Chondrocyte (in vitro differentiated cells): ENCODE data around the gene MOCS1. TPM values are rescaled to one million over a fixed set of nuclear protein-coding genes. Genes with fewer than 3 reads are reported as not detected.

Source experiments
- DNase-seq: peaks from one replicate; pipeline ENCODE4 v3.0.0; 2021; ENCODE audit warnings: mixed read lengths, low spot score
- H3K27ac Mint-ChIP-seq: one replicate; pipeline ENCODE4 v1.8.0; 2021; ENCODE audit warnings: mild to moderate bottlenecking, moderate library complexity, mixed read lengths; ENCODE audit not compliant: unreplicated experiment
- H3K27me3 Mint-ChIP-seq: 2 replicates; pipeline ENCODE4 v1.8.0; 2021; ENCODE audit warnings: low read depth, mixed read lengths
- H3K36me3 Mint-ChIP-seq: 2 replicates; pipeline ENCODE4 v1.8.0; 2021; ENCODE audit warnings: low read depth, mixed read lengths
- H3K4me1 Mint-ChIP-seq: 2 replicates; pipeline ENCODE4 v1.8.0; 2021; ENCODE audit warnings: low read depth, mild to moderate bottlenecking, mixed read lengths
- H3K4me3 Mint-ChIP-seq: one replicate; pipeline ENCODE4 v1.8.0; 2021; ENCODE audit warnings: mild to moderate bottlenecking, moderate library complexity, mixed read lengths; ENCODE audit not compliant: unreplicated experiment
- H3K9me3 Mint-ChIP-seq: 2 replicates; pipeline ENCODE4 v1.8.0; 2021; ENCODE audit warnings: low read depth, mixed read lengths
- CTCF ChIP-seq: fragments of 200-600 bp; sonication (generic); IDR thresholded peaks from 2 replicates; pipeline ENCODE4 v1.5.0; 2021; ENCODE audit warnings: antibody characterized with exemption, mild to moderate bottlenecking, moderate library complexity
- total RNA-seq: library from RNA; stranded (reverse); gene quantifications from 3 replicates; pipeline ENCODE4 v1.2.1, GENCODE V29; 2021

MOCS1 gene
- total RNA-seq, 1 donor from 2014 or later = 35.2 TPM

GRCh38 chr6:39876826-39877225, 57.4 kb downstream of the MOCS1 start:
- Mint-ChIP-seq H3K4me3 (no peak overlapping the region), H3K27me3 (no peaks in the 10 kb centered on the region), H3K9me3 (no peaks in the 10 kb centered on the region), H3K4me1 (no peaks in the 10 kb centered on the region), H3K27ac (peak overlapping the region; percentile 58), H3K36me3 (peaks cover 60% of the 10 kb centered on the region)
- TF ChIP-seq CTCF = no peak
- DNase-seq = no peak

- Mint-ChIP-seq H3K4me3 (no peak overlapping the region), H3K9me3 (no peaks in the 10 kb centered on the region), H3K36me3 (peaks cover 65% of the 10 kb centered on the region), H3K4me1 (no peaks in the 10 kb centered on the region), H3K27me3 (no peaks in the 10 kb centered on the region), H3K27ac (no peak overlapping the region)
- DNase-seq = no peak
- TF ChIP-seq CTCF = no peak
These were observed 58.2 kb downstream of the MOCS1 start for GRCh38 chr6:39876111-39876510.

GRCh38 chr6:39873439-39873838, 60.8 kb downstream of the MOCS1 start:
- no peak for DNase-seq
- no peak overlapping the region for H3K4me3 Mint-ChIP-seq
- no peaks in the 10 kb centered on the region for H3K27me3 Mint-ChIP-seq
- H3K27ac Mint-ChIP-seq = no peak overlapping the region
- TF ChIP-seq CTCF = no peak
- H3K9me3 Mint-ChIP-seq = no peaks in the 10 kb centered on the region
- H3K4me1 Mint-ChIP-seq = no peaks in the 10 kb centered on the region
- H3K36me3 Mint-ChIP-seq = peaks cover 82% of the 10 kb centered on the region

GRCh38 chr6:39870950-39871349, 63.3 kb downstream of the MOCS1 start:
- Mint-ChIP-seq H3K36me3 (peaks cover 82% of the 10 kb centered on the region), H3K9me3 (no peaks in the 10 kb centered on the region), H3K27ac (no peak overlapping the region), H3K4me1 (no peaks in the 10 kb centered on the region), H3K4me3 (no peak overlapping the region), H3K27me3 (no peaks in the 10 kb centered on the region)
- no peak for TF ChIP-seq CTCF
- DNase-seq = no peak

GRCh38 chr6:39867592-39867991, 66.7 kb downstream of the MOCS1 start:
- Mint-ChIP-seq H3K27ac (no peak overlapping the region), H3K4me1 (no peaks in the 10 kb centered on the region), H3K36me3 (peaks cover 70% of the 10 kb centered on the region), H3K4me3 (no peak overlapping the region), H3K27me3 (no peaks in the 10 kb centered on the region), H3K9me3 (no peaks in the 10 kb centered on the region)
- peak; percentile 28 for TF ChIP-seq CTCF
- DNase-seq = no peak
